Hepatocyte (in vitro differentiated cells): ENCODE results near the gene PNMA5.

Source experiments
- CTCF ChIP-seq: fragments of 200-600 bp; sonication (generic); IDR thresholded peaks from 2 replicates; pipeline ENCODE4 v1.5.1; 2016; ENCODE audit warnings: antibody characterized with exemption, mild to moderate bottlenecking; ENCODE audit not compliant: poor library complexity
- EZH2 ChIP-seq: fragments of 200-600 bp; sonication (generic); IDR thresholded peaks from 2 replicates; pipeline ENCODE4 v1.6.1; 2016; ENCODE audit warnings: antibody characterized with exemption, mild to moderate bottlenecking, borderline replicate concordance
- EZH2phosphoT487 ChIP-seq: fragments of 200-600 bp; sonication (generic); IDR thresholded peaks from one replicate; pipeline ENCODE4 v1.6.1; 2018; ENCODE audit warnings: antibody characterized with exemption, mild to moderate bottlenecking, low read depth, moderate library complexity; ENCODE audit not compliant: unreplicated experiment, severe bottlenecking

GRCh38 chrX:152945021-152945979, 48.6 kb downstream of the PNMA5 start:
- TF ChIP-seq CTCF (no peak), EZH2 (no peak), EZH2phosphoT487 (no peak)
